ENCODE data around the gene STXBP2.

The STXBP2 gene

DNA sequence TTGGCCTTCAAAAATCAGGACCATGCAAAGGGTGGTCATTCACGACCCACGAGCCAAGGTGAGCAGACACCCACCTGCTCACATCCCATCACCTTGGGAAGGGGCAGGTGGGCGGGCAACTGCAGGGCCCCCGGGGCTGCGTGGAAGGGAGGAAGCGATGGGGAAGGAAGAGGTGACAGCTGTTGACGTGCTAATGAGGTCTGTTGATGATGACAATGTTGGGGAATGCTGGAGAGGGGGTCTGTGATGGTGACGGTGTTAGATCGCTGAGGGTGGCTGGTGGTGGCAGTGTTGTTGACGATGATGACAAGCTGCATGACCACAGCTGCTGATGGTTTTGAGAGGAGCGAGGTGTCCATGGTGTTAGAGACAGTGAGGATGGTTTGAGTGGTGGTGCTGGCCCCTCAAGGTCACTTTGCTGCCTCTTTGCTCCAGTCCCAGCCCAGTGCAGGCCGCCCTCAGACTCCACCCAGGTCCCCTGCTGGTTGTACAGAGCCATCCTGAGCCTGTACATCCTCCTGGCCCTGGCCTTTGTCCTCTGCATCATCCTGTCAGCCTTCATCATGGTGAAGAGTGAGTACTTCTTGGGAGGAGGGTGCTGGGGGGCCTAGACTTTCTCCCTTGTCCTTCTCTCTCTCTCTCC lies 40.9 kb downstream of the STXBP2 start:
- DNase-seq (ENCODE audit: low read depth in 2 of 2, low spot score in 1 of 2) = no peak

DNA sequence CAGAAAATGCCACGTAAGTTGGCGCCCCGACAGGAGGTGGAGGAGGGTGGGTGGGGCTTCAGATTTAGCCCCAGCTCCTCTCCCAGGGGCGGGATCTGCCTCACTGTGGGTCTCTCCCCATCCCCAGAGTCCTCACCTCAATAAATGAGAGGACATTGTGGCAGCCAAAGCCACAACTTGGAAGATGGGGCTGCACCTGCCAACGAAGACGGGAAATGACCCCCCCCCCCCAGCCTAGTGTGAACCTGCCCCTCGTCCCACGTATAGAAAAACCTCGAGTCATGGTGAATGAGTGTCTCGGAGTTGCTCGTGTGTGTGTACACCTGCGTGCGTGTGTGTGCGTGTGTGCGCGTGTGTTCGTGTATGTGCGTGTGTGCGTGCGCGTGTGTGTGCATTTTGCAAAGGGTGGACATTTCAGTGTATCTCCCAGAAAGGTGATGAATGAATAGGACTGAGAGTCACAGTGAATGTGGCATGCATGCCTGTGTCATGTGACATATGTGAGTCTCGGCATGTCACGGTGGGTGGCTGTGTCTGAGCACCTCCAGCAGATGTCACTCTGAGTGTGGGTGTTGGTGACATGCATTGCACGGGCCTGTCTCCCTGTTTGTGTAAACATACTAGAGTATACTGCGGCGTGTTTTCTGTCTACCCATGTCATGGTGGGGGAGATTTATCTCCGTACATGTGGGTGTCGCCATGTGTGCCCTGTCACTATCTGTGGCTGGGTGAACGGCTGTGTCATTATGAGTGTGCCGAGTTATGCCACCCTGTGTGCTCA lies 42.3 kb downstream of the STXBP2 start:
- peak in 1 of 2 donors; percentile 47 for DNase-seq (ENCODE audit: low read depth in 2 of 2, low spot score in 1 of 2)

DNA sequence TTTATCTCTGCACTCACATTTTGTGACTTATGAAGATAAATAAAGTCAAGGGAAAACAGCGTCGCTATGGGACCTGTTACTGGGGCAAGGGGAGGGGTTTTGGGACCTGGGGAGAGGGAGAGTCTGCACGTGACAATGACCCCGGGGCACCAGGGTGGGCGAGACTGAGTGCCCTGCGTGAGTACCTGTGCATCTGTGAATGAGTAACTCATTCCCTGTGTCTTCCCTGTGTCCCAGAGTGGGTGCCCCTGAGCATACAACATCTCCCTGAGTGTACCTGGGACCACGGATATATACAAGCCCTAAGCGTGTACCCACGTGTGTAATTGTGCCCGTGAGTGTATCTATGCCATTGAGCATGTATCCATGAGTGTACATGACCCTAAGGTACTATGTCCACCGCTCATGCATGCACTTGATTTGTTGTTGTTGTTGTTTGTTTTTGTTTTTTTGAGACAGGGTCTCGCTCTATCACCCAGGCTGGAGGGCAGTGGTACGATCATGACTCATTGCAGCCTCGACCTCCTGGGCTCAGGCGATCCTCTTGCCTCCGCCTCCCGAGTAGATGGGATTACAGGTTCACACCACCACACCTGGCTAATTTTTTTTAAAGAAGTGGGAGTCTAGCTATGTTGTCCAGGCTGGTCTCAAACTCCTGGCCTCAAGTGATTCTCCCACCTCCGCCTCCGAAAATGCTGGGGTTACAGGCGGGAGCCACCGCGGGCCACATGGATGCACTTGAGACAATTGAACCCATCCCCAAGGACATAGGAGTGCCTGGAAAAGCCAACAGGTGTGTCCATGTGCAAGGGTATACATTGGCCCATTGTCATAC lies 43.1 kb downstream of the STXBP2 start:
- no peak for DNase-seq (ENCODE audit: low read depth in 2 of 2, low spot score in 1 of 2)

DNA sequence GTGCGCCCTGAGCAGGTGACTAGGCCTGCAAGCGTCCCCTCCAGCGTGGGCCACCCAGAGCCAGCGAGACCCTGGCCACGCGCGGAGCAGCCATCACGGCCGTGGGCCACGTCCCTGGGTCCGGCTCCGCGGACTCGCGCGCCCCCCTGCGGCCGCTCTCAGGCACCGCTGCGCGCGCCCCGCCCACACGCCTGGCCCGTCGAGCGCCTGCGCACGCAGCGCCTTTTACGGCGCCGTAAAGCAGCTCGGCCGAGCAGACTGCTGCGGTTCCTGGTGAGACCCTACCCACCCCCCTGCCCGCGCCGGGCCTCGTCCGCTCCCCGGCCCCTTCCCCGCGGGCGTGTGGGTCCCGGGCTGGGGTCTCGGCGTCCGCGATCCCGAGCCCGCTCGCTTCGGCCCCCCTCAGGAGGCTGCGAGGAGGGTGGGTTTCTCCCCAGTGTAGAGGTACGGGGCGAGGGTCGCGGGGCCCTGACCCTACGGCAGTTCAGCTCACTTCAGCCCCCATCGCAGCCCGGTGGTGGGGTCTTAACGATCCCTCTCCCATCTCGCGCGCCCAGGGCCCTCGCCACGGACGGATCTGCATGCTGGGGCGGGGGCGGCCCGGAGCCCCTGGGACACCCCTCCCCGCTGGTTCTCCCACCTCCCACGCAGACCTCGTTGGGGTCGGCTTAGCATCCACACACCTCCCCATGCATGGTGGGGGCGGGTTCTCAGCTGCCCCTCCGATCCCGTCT lies 43.9 kb downstream of the STXBP2 start, which contains the start of gene TRAPPC5:
Gene TRAPPC5 (plus strand): TSS at position 228 of the 734 bp plus-strand sequence. CDS start 1,421 bp downstream, outside the sequence.
- peak; percentile 64 to 74 for DNase-seq (ENCODE audit: low read depth in 2 of 2, low spot score in 1 of 2)

DNA sequence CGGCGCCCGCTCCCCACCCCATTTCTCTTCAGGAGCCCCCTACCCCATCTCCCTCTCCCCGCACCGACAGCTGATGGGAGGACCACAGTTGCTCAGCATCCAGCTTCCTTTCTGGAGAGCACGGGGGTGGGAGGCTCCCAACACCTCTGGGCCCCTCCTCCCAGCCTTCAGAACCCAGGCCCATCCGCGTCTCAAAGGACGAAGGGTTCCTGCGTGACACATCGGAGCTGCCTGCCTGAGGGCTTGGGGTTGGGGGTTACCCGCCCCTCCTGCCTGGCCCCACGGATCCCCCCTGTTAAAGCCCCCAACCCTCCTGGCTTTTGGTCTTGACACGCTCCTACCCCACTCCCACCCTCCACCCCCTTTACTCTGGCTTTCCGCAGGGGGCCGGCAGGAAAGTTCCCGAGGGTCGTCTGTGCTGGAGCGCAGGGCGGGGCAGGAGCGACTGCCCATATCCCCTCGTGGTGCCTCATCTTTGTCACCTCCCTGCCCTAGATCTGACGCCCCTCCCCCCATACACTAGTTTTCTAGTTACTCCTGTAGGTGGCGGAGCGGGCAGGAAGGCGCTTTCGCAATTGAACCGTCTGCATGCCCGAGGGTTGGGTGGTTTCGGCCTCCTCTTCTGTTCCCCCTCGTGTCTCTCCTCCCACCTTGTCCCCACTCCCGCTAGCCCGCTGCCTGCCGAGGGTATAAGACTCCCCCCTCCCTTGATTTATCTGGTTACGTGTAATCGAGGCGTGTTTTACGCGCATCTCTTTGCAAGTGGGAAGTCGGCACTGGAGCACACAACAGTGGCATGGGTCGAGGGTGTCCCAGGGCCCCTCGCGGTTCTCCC lies 44.6 kb downstream of the STXBP2 start:
- DNase-seq (ENCODE audit: low read depth in 2 of 2, low spot score in 1 of 2) = peak; percentile 66 to 71

DNA sequence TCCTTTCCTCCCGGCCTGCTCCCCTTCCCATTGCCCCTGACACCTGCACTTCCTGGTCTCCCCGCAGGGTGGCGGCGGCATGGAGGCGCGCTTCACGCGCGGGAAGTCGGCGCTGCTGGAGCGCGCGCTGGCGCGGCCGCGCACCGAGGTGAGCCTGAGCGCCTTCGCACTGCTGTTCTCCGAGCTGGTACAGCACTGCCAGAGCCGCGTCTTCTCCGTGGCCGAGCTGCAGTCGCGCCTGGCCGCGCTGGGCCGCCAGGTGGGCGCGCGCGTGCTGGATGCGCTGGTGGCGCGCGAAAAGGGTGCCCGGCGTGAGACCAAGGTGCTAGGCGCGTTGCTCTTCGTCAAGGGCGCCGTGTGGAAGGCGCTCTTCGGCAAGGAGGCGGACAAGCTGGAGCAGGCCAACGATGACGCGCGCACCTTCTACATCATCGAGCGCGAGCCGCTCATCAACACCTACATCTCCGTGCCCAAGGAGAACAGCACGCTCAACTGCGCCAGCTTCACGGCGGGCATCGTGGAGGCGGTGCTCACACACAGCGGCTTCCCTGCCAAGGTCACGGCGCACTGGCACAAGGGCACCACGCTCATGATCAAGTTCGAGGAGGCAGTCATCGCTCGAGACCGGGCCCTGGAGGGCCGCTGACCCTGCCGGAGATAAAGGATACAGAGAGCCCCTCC lies 45.4 kb downstream of the STXBP2 start:
- DNase-seq (ENCODE audit: low read depth in 2 of 2, low spot score in 1 of 2) = no peak

DNA sequence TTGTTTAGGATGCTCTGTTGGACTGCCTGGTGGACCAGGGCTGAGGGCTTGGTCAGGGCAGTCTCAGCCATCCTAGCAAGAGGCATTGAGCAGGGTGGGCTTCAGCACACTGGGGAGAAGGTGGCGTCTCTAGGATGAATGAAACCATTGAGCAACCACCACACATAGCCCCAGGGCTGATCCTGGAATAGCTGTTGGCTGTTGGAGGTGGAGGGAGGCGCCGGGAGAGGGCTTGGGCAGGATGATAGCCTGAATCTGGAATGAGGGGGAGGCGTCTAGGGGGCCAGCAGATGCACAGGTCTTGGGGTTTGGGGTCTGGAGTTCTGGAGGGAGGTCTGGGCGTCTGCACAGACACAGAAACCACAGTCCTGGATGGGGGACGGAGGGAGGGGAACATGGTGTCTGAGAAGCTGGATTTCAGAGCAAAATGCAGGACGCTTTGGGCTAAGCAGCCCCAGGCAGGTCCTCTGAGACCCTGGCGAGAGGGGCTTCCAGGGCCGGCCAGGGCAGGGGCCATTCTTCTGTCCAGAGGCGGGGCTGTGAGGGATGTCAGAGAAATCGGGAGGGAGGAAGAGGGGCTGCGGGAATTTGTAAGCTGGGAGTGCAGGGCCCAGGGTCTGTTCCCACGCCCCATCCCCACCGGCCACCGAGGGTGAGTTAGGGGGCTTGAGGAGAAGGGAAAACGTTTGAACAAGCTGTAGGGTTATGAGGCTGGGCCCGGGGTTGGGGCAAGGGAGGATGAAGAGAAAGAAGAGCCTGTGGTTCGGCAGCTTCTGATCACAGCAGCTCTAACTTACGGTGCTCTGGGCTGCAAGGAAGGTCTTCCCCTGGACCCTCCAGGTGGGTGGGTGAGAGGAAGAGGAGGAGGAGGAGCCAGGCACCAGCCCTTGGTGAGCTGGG lies 48.9 kb downstream of the STXBP2 start:
- no peak for DNase-seq (ENCODE audit: low read depth in 2 of 2, low spot score in 1 of 2)

DNA sequence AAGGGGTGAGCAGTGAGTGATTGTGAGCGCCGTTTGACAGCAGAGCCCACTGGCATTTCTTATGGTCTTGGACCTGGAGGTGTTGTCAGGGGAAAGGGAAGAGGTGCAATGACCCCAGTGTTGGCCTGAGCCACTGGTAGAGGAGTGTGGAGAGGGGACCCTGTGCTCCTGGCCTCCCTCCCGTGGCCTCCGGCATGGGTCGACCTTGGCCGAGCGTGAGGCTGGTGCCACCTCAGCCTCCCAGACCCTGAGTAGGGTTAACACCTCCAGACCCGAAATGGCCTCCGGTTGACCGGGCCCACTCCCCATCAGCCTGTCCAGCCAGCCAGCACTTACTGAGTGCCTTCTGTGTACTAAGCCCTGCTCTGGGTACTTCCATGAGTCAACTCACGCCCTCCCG lies 50.3 kb downstream of the STXBP2 start:
- no peak for DNase-seq (ENCODE audit: low read depth in 2 of 2, low spot score in 1 of 2)

DNA sequence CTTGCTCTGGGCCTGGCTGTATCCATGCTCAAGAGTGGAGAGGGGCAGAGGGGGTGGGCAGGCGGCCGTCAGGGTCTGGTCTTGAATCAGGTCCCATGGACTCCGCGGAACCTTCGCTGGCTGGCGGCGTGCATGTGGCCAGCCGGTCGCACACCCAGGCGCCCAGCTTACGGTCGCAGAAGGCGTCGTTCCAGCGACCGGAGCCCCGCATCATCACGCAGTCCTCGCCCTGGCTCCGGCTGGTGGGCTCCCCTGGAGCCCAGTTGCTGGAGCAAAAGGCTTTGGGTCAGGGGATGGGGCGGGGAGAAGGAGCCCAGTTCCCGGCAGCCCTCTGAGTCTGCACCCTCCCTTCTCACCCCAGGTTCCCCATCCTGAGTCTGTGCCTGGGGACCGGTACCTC lies 52.3 kb downstream of the STXBP2 start:
- DNase-seq (ENCODE audit: low read depth in 2 of 2, low spot score in 1 of 2) = no peak

DNA sequence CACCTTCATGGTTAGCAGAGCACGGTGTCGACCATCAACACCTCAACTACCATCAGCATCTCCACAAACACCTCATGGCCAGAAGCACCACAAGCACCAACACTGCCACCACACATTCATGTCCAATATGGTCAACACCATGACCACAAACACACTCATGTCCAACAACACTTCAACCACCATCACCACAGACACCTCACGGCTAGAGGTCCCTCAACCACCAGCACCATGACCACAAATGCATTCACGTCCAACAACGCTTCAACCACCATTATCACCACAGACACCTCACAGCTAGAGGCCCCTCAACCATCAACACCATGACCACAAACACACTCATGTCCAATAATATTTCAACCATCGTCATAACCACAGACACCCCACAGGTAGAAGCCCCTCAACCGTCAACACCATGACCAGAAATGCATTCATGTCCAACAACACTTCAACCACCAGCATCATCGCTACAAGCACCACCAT lies 53.9 kb downstream of the STXBP2 start:
- no peak for DNase-seq (ENCODE audit: low read depth in 2 of 2, low spot score in 1 of 2)

DNA sequence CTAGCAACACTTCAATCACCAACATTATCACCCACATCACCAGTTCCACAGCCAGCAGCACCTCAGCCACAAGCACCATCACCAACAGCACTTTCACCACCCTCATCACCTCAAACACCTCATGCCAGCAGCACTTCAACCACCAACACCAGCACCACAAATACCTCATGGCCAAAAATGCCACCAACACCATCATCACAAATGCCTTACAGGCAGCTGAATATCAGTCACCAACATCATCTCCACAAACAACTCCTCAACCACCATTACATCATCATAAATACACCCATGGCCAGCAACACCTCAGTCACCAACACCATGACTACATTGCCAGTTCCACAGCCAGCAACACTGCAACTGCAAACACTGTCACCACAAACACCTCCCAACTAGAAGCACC lies 54.6 kb downstream of the STXBP2 start:
- no peak for DNase-seq (ENCODE audit: low read depth in 2 of 2, low spot score in 1 of 2)

DNA sequence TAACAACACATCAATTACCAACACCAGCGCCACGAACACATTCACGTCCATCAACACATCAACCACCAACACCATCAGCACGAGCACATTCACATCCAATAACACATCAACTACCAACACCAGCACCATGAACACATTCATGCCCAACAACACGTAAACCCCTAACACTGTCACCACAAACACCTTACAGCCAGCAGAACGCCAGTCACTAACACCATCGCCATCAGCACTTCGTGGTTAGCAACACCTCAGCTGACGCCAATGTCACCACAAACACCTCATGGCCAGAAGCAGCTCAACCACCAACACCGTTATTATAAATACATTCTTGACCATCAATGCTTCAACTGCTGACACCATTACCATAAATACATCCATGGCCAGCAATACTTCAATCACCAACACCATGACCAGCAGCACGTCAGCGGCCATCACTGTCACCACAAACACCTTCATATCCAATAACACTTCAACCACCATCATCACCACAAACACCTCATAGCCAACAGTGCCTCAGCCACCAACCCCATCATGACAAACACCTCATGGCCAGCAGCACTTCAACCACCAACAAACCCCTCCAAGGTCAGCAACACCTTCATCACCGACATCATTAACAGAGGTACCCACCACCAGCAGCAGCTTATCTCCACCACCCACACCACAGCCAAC lies 55.6 kb downstream of the STXBP2 start:
- DNase-seq (ENCODE audit: low read depth in 2 of 2, low spot score in 1 of 2) = no peak

DNA sequence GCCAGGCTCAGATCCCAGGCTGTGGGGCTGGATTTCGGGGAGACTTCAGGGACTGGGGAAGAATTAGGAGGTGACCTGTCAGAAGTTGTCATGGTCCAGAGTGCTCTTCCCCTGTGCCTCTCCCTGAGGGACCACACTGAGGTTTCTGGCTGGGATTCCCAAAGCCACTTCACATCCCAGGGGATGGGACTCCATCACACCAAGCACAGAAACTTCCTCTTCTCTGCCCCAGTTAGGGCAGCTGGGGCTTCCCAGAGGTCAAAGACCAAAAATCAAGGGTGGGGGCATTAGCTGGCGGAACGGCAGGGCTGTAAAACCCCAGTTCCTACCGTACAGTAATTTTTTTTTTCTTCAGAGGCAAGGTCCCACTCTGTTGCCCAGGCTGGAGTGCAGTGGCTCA lies 57.6 kb downstream of the STXBP2 start:
- no peak for DNase-seq (ENCODE audit: low read depth in 2 of 2, low spot score in 1 of 2)

All from stimulated activated CD8-positive, alpha-beta memory T cell treated with anti-CD3 and anti-CD28 coated beads, Interleukin-4, amount 100 ng/mL, for 4 hours (primary cell).